Stimulated activated naive CD8-positive, alpha-beta T cell treated with anti-CD3 and anti-CD28 coated beads, Interleukin-15, amount 100 ng/mL, for 72 hours (primary cell): ENCODE data around the gene COQ10A.

Source experiments
- ATAC-seq: fragments of 150-1000 bp; cut with Tn5 transposase; 2 replicates; pipeline ENCODE4 v1.10.0; 2021; ENCODE audit warnings: mild to moderate bottlenecking, moderate library complexity
- DNase-seq, 2 donors: peaks; one replicate each; pipeline ENCODE4 v3.0.0; 2021 to 2022
- H3K27ac Mint-ChIP-seq, 2 donors: one replicate each; pipeline ENCODE4 v1.8.0; 2022; ENCODE audit warnings: mild to moderate bottlenecking in 2 of 2, mixed read lengths in 2 of 2, moderate library complexity in 2 of 2
- H3K27me3 Mint-ChIP-seq: one replicate; pipeline ENCODE4 v1.8.0; 2022; ENCODE audit warnings: mixed read lengths
- H3K4me1 Mint-ChIP-seq: one replicate; pipeline ENCODE4 v1.8.0; 2022; ENCODE audit warnings: mild to moderate bottlenecking, mixed read lengths
- H3K4me3 Mint-ChIP-seq, 2 donors: one replicate each; pipeline ENCODE4 v1.8.0; 2022; ENCODE audit warnings: mild to moderate bottlenecking in 2 of 2, mixed read lengths in 2 of 2, moderate library complexity in 1 of 2
- H3K9me3 Mint-ChIP-seq, 2 donors: one replicate each; pipeline ENCODE4 v1.8.0; 2022; ENCODE audit warnings: mixed read lengths in 2 of 2

COQ10A gene

DNA sequence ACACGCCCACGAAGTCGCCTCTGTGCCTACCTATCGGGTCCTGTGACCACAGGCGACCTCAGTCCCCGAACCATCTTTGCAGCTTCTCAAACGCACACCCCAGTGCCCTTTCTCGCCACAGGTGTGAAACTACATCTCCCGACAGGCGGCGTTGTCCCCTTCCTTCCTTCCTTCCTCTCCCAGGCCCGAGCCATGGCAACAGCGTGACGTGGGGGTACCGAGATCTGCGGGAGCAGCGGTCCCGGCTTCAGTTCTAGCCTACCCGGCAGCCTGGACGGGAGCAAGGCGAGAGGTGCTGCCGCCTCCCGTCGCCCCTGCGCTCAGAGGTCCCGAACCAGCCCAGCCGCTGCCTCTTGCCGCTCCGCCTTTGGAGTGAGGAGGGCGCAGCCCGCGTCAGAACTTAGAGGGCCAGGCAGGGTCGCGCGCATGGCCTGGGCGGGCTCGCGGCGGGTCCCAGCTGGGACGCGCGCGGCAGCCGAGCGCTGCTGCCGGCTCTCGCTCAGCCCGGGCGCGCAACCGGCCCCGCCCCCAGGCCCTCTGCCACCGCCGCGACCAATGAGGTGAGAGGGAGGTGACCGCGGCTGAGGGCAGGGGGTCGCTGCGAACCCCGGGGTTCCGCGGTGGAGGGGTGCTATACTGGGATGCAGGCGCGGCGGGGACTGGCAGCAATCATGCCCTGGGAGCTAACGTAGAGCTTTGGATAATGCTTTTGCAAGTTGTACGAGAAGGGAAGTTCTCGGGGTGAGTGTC is at the start of gene COQ10A:
COQ10A (plus strand) TSS at position 250 of the 750 bp plus-strand sequence; CDS start at position 427, 177 bp downstream.
- Mint-ChIP-seq H3K4me1 (peaks cover 22% of the 10 kb centered on the region), H3K9me3 (no peaks in the 10 kb centered on the region), H3K4me3 (peak within 1 kb of the TSS; percentile 96 to 98), H3K27ac (peak within 1 kb of the TSS; percentile 85 to 92), H3K27me3 (no peaks in the 10 kb centered on the region)
- DNase-seq (peak; percentile 86 to 87), ATAC-seq (peak; percentile 96)

DNA sequence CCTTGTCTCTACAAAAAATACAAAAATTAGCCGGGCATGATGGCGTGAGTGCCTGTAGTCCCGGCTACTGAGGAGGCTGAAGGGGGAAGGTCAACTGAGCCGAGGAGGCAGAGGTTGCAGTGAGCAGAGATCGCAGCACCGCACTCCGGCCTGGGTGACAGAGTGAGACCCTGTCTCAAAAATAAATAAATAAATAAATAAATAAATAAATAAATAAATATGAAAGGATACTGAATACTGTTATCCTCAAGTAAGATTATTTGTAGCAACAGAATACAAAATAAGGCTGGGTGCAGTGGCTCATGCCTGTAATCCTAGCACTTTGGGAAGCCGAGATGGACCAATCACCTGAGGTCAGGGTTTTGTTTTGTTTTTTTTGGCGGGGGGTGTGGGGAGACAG is 46.9 kb upstream of the COQ10A start:
- Mint-ChIP-seq H3K9me3 (no peaks in the 10 kb centered on the region), H3K27me3 (no peaks in the 10 kb centered on the region), H3K4me1 (peaks cover 33% of the 10 kb centered on the region), H3K27ac (no peak overlapping the region), H3K4me3 (peak overlapping the region; percentile 37 to 56)
- ATAC-seq, result no peak
- DNase-seq, result no peak

DNA sequence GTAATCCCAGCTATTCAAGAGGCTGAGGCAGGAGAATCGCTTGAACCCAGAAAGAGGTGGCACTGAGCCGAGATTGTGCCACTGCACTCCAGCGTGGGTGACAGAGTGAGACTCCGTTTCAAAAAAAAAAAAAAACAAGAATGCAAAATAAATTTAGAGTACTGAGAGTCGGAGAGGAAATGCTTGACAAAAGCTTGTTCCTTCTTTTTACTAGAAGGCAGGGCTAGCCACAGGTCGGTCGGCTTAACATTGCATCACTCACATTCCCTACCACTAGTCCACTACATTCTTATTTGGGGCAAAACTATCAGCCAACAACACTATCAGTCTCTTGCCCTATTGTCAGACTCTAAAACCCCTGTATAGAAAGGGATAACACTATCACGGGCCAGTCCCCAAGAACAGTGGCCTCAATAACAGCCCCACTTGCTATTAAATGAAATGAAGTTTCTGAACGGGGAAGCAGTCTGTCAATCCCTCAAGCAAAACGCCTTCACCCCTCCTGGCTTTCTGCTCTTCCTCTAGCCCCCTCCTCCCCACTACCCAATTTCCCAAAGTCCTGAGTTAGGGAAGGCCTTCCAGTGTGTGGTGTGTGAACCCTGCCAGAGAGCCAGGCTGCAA is 46.0 kb upstream of the COQ10A start:
- no peak for DNase-seq
- no peak for ATAC-seq
- Mint-ChIP-seq H3K4me1 (peaks cover 42% of the 10 kb centered on the region), H3K4me3 (peak overlapping the region; percentile 98 to 100), H3K9me3 (no peaks in the 10 kb centered on the region), H3K27me3 (no peaks in the 10 kb centered on the region), H3K27ac (peak overlapping the region; percentile 98 to 99)

DNA sequence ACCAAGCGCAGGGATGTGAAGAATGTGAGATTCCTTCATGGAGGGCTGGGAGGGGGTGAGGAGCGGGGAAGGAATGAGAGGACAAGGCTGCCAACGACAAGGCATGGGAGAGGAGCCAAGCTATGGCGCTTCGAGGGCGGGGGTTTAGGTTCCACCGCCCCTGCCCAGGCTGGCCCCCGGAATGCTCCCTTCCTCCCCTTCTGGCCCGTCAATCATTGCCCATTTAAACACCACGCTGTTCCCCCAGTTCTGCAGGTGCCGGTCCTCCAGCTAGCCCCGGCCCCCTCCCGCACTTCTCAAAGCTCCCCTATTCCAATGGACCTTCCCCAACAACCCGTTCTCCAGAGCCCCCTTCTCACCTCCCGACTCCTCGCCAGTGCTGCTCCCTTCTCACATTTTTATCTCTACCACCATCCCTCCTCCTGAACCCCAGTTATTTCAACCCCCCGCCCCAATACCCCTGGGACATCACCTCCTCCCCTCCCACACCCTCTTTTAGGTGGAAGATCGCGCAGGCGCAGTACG is 45.4 kb upstream of the COQ10A start:
- peak overlapping the region; percentile 98 to 100 for H3K4me3 Mint-ChIP-seq
- ATAC-seq (peak; percentile 29), DNase-seq (no peak)
- H3K27ac Mint-ChIP-seq, result peak overlapping the region; percentile 98 to 99
- H3K27me3 Mint-ChIP-seq, result no peaks in the 10 kb centered on the region
- H3K9me3 Mint-ChIP-seq, result no peaks in the 10 kb centered on the region
- H3K4me1 Mint-ChIP-seq, result peaks cover 44% of the 10 kb centered on the region

DNA sequence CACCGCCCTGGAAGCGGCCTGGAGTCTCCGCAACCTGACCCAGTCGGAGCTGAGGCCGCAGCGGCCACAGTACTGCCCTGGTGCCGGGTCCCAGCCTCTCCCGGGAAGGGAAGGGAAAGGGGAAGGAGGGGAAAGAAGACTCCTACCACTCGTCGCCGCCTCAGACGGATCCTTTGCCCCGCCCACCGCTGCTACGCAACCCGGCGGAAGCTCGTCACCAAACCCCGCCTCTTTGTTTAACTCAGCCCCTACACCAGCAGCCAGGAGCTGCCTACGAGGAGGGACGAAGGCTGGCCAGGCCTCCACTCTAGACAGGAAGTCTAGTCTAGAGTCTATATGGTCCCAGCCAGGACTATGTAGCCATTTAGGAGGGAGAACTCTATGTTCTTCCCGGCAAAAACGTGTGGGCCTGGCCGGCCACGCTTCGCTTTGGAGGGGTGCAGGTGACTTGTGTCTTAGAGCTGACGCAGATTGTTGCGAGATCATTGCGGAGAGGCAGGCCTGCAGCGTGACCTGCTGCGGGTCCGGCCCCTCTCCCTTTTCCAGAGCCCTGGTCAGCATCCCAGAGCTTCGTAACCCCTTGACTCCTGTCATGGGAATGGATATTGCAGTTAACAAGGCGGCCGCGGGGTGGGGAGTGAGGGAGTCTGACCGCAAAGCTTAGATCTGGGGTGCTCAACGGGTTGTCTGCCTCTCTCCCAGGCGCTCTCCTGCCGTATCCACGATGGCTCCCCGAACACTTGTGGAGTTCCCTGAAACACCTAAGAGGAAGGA is 44.8 kb upstream of the COQ10A start, which contains the start of gene RNF41:
RNF41 (minus strand) TSS at position 166 of the 774 bp plus-strand sequence. CDS start 7,875 bp downstream, outside the sequence.
- no peaks in the 10 kb centered on the region for H3K9me3 Mint-ChIP-seq
- DNase-seq (peak; percentile 88 to 91), ATAC-seq (peak; percentile 90)
- H3K4me3 Mint-ChIP-seq, result peak within 1 kb of the TSS; percentile 98 to 100
- no peaks in the 10 kb centered on the region for H3K27me3 Mint-ChIP-seq
- peak within 1 kb of the TSS; percentile 98 to 99 for H3K27ac Mint-ChIP-seq
- peaks cover 44% of the 10 kb centered on the region for H3K4me1 Mint-ChIP-seq

DNA sequence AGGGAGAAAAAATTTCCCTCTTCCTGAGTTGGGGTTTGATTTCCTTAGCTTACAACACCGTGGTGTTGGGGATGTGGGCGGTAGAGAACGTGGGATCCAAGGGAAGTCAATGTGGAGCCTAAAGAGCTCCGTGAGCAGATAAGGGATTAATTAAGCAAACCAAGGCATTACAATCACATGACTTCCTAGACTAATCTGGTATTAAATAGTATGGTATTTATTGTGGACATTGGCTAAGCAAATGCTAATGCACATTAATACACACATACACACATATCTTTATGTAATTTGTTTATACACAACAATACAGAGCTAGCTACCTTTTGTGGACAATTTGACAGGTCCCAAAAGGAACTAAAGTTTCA is 44.2 kb upstream of the COQ10A start:
- H3K4me1 Mint-ChIP-seq, result peaks cover 44% of the 10 kb centered on the region
- H3K27me3 Mint-ChIP-seq, result no peaks in the 10 kb centered on the region
- no peak for ATAC-seq
- no peak for DNase-seq
- peak overlapping the region; percentile 98 to 100 for H3K4me3 Mint-ChIP-seq
- H3K27ac Mint-ChIP-seq, result peak overlapping the region; percentile 98 to 99
- no peaks in the 10 kb centered on the region for H3K9me3 Mint-ChIP-seq

DNA sequence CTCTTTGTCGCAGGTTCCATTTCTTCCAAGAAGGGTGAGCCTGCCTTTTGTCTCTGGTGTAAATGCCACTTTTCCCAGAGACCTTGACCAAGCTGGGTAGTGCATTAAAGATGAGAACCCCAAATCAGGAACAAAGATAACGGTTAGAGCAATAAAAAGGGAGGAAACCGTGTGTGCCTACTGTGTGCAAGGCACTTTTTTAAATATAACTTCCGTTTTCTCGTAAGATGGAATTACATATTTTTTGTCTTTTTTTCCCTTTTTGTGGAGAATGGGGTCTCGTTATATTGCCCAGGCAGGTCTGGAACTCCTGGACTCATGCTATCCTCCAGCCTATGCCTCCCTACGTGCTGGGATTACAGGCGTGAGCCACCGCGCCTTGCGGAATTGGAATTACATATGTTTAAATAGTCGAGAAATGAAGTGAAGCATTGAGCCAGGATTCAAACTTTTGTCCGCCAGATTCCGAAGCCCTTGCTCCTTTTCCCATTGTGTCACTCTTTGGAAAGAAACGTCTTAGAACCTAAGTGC is 43.1 kb upstream of the COQ10A start:
- peak overlapping the region; percentile 66 to 69 for H3K27ac Mint-ChIP-seq
- ATAC-seq, result no peak
- H3K4me3 Mint-ChIP-seq, result peak overlapping the region; percentile 91 to 93
- H3K4me1 Mint-ChIP-seq, result peaks cover 44% of the 10 kb centered on the region
- H3K9me3 Mint-ChIP-seq, result no peaks in the 10 kb centered on the region
- peak in 1 of 2 donors; percentile 7 for DNase-seq
- H3K27me3 Mint-ChIP-seq, result no peaks in the 10 kb centered on the region

DNA sequence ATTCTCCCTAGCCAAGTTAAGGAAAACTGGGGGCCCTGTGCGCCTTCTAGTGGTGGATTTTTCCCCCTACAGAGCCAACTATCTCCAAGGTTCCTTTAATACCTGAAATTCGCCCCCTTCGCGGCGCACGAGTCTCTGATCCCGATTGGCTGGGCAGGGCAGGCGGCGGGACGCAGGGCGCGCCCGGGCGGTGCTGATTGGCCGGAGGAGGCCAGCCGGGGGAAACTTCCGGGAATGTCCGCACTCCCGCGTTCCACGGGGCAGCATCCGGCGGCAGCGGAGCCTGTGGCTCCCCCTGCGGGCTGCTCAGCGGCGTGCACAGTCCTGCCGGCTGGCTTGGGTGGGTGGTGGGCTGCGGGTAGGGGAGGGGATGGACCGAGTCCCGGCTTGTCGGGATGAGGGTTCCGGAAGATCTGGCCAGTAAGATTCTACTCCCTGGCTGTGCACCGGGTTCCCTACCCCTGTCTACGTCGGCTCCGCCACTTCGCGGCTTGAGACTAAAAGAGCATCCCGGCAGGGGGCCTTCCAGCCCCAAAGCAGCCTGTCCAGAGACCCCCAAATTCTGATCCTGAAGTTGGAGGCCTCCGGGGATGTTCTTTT is 42.5 kb upstream of the COQ10A start, which contains the start of gene NABP2:
NABP2 (plus strand) TSS at position 241 of the 600 bp plus-strand sequence. CDS start 515 bp downstream, outside the sequence.
- Mint-ChIP-seq H3K4me1 (peaks cover 44% of the 10 kb centered on the region), H3K9me3 (no peaks in the 10 kb centered on the region), H3K27ac (peak within 1 kb of the TSS; percentile 89 to 92), H3K4me3 (peak within 1 kb of the TSS; percentile 93 to 98), H3K27me3 (no peaks in the 10 kb centered on the region)
- DNase-seq (peak; percentile 94 to 96), ATAC-seq (peak; percentile 89)

DNA sequence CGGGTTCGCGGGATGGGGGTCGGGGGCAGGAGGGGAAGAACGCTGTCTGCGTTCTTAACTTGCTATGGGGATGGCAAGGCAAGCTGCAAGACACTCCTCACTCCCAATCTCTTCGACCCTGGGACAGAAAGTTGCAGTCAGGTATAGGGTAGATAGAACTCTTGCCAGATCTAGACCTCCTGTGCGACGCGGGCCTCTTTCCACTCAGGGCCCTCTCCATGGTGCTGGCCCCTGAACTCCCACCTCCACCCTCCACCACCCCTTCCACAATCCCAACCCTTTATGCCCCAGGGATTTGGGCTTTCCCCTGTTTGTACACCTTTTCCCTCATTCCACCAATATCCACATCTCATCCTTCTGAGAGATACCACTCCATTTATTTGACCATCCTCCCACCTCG is 41.8 kb upstream of the COQ10A start:
- Mint-ChIP-seq H3K27ac (peak overlapping the region; percentile 89 to 92), H3K27me3 (no peaks in the 10 kb centered on the region), H3K4me3 (peak overlapping the region; percentile 91 to 93), H3K4me1 (peaks cover 44% of the 10 kb centered on the region), H3K9me3 (no peaks in the 10 kb centered on the region)
- ATAC-seq (no peak), DNase-seq (no peak)

DNA sequence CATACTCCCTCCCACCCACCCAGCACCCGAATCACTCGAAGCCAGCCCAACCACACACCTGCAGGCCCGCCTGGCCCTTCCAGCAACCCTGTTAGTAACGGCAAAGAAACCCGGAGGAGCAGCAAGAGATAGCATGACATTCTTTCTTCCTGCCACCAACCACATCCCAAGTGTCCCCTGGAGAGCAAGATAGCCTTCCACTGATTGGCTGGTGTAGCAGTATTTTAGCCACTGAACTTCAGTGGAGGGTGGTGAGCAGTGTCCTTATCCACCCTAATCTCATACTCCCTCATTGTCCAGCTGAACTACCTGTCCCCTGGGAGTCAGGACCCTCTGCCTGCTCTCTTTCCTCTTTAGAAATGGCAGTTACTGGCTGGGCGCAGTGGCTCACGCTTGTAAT is 37.7 kb upstream of the COQ10A start:
- no peaks in the 10 kb centered on the region for H3K27me3 Mint-ChIP-seq
- peaks cover 16% of the 10 kb centered on the region for H3K4me1 Mint-ChIP-seq
- ATAC-seq (no peak), DNase-seq (no peak)
- H3K4me3 Mint-ChIP-seq, result no peak overlapping the region
- H3K27ac Mint-ChIP-seq, result no peak overlapping the region
- no peaks in the 10 kb centered on the region for H3K9me3 Mint-ChIP-seq

DNA sequence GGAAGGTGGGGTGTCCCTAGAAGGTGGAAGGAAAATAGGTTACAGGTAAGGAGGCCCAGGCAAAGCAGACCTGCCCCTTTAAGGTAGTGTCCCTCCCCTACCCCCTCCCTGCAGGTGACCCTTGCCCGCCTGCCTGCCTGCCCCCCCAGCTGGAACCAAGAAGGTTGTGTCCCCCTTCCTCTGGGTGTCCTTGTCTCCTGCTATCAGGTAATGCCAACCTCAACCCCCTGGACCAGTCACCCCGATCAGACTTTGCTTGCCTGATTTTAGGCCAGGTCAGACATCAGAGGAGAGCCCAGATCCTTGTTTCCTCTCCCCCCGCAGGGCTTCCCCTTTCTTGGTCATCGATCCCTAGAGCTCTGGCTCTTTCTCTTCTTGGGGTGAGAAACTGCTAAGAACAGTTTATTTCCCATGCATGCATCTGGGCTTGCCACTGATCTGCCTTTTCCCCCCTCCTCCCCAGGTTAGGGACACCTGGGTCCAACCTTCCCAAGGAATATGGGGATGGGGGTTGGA is 36.8 kb upstream of the COQ10A start, which contains the start of gene SLC39A5:
SLC39A5 (plus strand) TSS at position 136 of the 516 bp plus-strand sequence. CDS start 1,224 bp downstream, outside the sequence.
- H3K9me3 Mint-ChIP-seq, result no peaks in the 10 kb centered on the region
- no peak for DNase-seq
- peaks cover 9% of the 10 kb centered on the region for H3K4me1 Mint-ChIP-seq
- H3K27ac Mint-ChIP-seq, result peak within 1 kb of the TSS in 1 of 2 donors; percentile 54
- no peaks in the 10 kb centered on the region for H3K27me3 Mint-ChIP-seq
- no peak for ATAC-seq
- H3K4me3 Mint-ChIP-seq, result no peak within 1 kb of the TSS

DNA sequence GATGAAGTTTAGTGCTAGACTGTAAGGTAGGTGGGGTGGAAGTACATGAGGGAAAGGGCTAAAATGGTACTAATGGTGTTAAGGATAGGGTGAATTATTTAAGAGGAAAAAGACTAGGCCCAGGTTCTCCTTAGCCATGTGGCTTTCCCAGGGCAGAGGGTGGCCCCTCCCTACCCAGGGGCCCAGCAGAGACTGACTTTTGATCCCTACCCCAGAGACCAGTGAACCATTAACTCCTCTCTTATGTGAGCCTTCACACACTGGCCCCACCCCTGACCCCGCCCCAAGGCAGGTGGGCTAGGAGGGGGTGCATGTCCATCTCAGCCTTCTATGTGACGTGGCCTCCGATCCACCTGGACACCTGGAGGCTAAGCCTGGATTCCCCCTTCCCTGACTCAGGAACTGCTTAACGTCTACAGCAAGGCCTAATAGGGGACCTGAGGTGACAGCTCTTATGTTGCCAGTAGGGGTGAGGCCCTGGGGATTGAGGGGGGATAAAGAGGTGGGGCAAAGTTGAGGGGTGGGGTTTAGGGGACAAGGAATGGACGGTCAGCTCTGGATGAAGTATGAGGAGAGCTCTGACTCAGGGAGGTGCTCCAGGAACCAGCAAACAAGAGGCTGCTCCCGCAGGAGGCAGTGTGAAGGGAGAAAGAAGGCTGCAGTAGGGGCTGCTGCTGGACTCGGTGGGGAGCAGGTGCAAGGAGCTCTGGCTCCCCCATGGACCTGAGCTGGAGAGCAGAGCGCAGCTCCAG is 36.1 kb upstream of the COQ10A start:
- H3K4me3 Mint-ChIP-seq, result no peak overlapping the region
- DNase-seq (no peak), ATAC-seq (no peak)
- H3K4me1 Mint-ChIP-seq, result peaks cover 3% of the 10 kb centered on the region
- peak overlapping the region in 1 of 2 donors; percentile 54 for H3K27ac Mint-ChIP-seq
- no peaks in the 10 kb centered on the region for H3K27me3 Mint-ChIP-seq
- H3K9me3 Mint-ChIP-seq, result no peaks in the 10 kb centered on the region

DNA sequence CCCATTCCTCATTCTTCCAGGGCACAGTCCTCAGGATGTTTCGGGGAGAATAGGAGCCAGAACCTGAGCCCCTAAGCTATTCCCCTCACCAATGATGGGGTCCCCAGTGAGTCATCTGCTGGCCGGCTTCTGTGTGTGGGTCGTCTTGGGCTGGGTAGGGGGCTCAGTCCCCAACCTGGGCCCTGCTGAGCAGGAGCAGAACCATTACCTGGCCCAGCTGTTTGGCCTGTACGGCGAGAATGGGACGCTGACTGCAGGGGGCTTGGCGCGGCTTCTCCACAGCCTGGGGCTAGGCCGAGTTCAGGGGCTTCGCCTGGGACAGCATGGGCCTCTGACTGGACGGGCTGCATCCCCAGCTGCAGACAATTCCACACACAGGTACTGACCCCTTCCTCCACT is 35.6 kb upstream of the COQ10A start:
- no peak for ATAC-seq
- Mint-ChIP-seq H3K27me3 (no peaks in the 10 kb centered on the region), H3K4me1 (no peaks in the 10 kb centered on the region), H3K9me3 (no peaks in the 10 kb centered on the region), H3K4me3 (no peak overlapping the region), H3K27ac (peak overlapping the region in 1 of 2 donors; percentile 16)
- DNase-seq, result no peak
